A673 (cell line): ENCODE measurements around the gene RANBP3.

Experiments used
- CTCF ChIP-seq: fragments of 300-800, 200-600 bp; sonication (generic); conservative IDR thresholded peaks from 2 replicates; pipeline ENCODE4 v1.5.1; 2017; ENCODE audit warnings: low read depth, mild to moderate bottlenecking, antibody characterized with exemption, low read length, moderate library complexity, mixed read lengths
- EZH2 ChIP-seq: fragments of 200-600 bp; sonication (generic); IDR thresholded peaks from 2 replicates; pipeline ENCODE4 v1.6.1; 2017; ENCODE audit warnings: borderline replicate concordance, low read depth, mild to moderate bottlenecking, mixed read lengths, antibody characterized with exemption, low read length; ENCODE audit not compliant: poor library complexity, severe bottlenecking

- TF ChIP-seq EZH2 (no peak), CTCF (no peak)
Observed at GRCh38 chr19:5992756-5993155, 14.8 kb upstream of the RANBP3 start.
